Common myeloid progenitor, CD34-positive (primary cell): ENCODE data around the gene ZYX.
A peak's percentile ranks its signal among the peaks of the same experiment; 100 is the strongest.
"Not testable (repeated sequence)": the region's sequence is repeated elsewhere in the genome, so short reads cannot be mapped to it uniquely, and the experiment has no call there.

Experiments used
- CTCF ChIA-PET: fragments of 350-600 bp; sonication (Branson Sonifier 250); formaldehyde crosslinking; loops from one replicate; lab custom pipeline; 2021; ENCODE audit warnings: antibody characterized with exemption; lab: Charles Lee
- POLR2A ChIA-PET: fragments of 350-600 bp; sonication (Branson Sonifier 250); formaldehyde crosslinking; loops from one replicate; lab custom pipeline; 2021; ENCODE audit warnings: antibody characterized with exemption; lab: Charles Lee
- DNase-seq, 3 donors: peaks; one replicate each; pipeline versions ENCODE4 v3.0.0 to v3.0.0-alpha.2; 2013
- H3K27ac ChIP-seq, 2 experiments: 1 replicate in 1 of 2; 2 replicates in 1 of 2; pipeline ENCODE4 v1.7.0; 2013; ENCODE audit warnings: inconsistent platforms in 2 of 2, low read length in 2 of 2, mild to moderate bottlenecking in 2 of 2, low read depth in 1 of 2, moderate library complexity in 1 of 2; ENCODE audit not compliant: severe bottlenecking in 2 of 2, insufficient read depth in 1 of 2, poor library complexity in 1 of 2
- H3K27me3 ChIP-seq, 5 experiments: replicated peaks in 2 of 5; 1 replicate in 3 of 5; 2 replicates in 2 of 5; pipeline versions ENCODE4 v1.6.1 to v1.7.0; 2013; ENCODE audit warnings: low read length in 4 of 5, mild to moderate bottlenecking in 2 of 5, moderate library complexity in 2 of 5, inconsistent platforms in 1 of 5; ENCODE audit not compliant: insufficient read depth in 5 of 5, control insufficient read depth in 4 of 5
- H3K36me3 ChIP-seq, 4 experiments: 1 replicate in 2 of 4; 2 replicates in 2 of 4; pipeline versions ENCODE4 v1.6.1 to v1.7.0; 2013; ENCODE audit warnings: low read length in 3 of 4, control low read depth in 1 of 4, mild to moderate bottlenecking in 1 of 4; ENCODE audit not compliant: control insufficient read depth in 4 of 4, insufficient read depth in 4 of 4
- H3K4me1 ChIP-seq, 4 experiments: 1 replicate in 3 of 4; 2 replicates in 1 of 4; pipeline versions ENCODE4 v1.6.1 to v1.7.1; 2013; ENCODE audit warnings: low read length in 3 of 4, mild to moderate bottlenecking in 3 of 4, control low read depth in 1 of 4, inconsistent platforms in 1 of 4, moderate library complexity in 1 of 4; ENCODE audit not compliant: control insufficient read depth in 4 of 4, insufficient read depth in 4 of 4; ENCODE audit errors: control extremely low read depth in 1 of 4
- H3K4me3 ChIP-seq, 7 experiments: 1 replicate in 4 of 7; 2 replicates in 3 of 7; pipeline versions ENCODE4 v1.5.1 to v1.7.0; 2013; ENCODE audit warnings: mild to moderate bottlenecking in 7 of 7, low read length in 6 of 7, moderate library complexity in 6 of 7, inconsistent platforms in 2 of 7, low read depth in 2 of 7, control low read depth in 1 of 7; ENCODE audit not compliant: insufficient read depth in 4 of 7, control insufficient read depth in 1 of 7; ENCODE audit errors: extremely low read depth in 1 of 7
- H3K9me3 ChIP-seq, 5 experiments: 1 replicate in 4 of 5; 2 replicates in 1 of 5; pipeline versions ENCODE4 v1.6.1 to v1.7.1; 2013; ENCODE audit warnings: low read length in 4 of 5, mild to moderate bottlenecking in 2 of 5, inconsistent platforms in 1 of 5, low read depth in 1 of 5, moderate library complexity in 1 of 5; ENCODE audit not compliant: control insufficient read depth in 4 of 5, insufficient read depth in 2 of 5; ENCODE audit errors: control extremely low read depth in 1 of 5
- WGBS: methylation state at CpG from one replicate; pipeline ENCODE4 v1.1.5; 2013; ENCODE audit not compliant: insufficient coverage; 5-methylcytosine and 5-hydroxymethylcytosine counted together

ZYX gene

GRCh38 chr7:143416565-143417149 lies 35.5 kb downstream of the ZYX start:
- CTCF ChIA-PET: interaction anchor here (0.6 to 5.8 kb wide), 20 partner anchors 9 to 245 kb away, joined by 3 to 39 read pairs (median 4); partner anchors contain the start of gene EPHA1

GRCh38 chr7:143417734-143418383 lies 36.7 kb downstream of the ZYX start:
- no CpG with 5 or more reads among the region's 1 CpG for WGBS
- POLR2A ChIA-PET: no interaction called here
- Histone ChIP-seq H3K9me3 (peaks cover 0 to 4% (median 0%) of the 10 kb centered on the region in 5 experiments), H3K4me3 (no peak overlapping the region), H3K27me3 (no peaks in the 10 kb centered on the region), H3K27ac (no peak overlapping the region), H3K36me3 (peaks cover 0 to 2% (median 0%) of the 10 kb centered on the region in 4 experiments), H3K4me1 (peaks cover 0 to 11% (median 8%) of the 10 kb centered on the region in 4 experiments)
- DNase-seq: no peak
- CTCF ChIA-PET: interaction anchor here (0.8 to 5.8 kb wide), 13 partner anchors 9 to 178 kb away, joined by 3 to 39 read pairs (median 3); partner anchors contain the start of gene EPHA1

More at GRCh38 chr7:143416565-143417149, 35.5 kb downstream of the ZYX start:
- H3K4me1 ChIP-seq: peaks cover 7 to 15% (median 11%) of the 10 kb centered on the region in 4 experiments
- H3K4me3 ChIP-seq: no peak overlapping the region
- H3K27ac ChIP-seq: no peak overlapping the region
- POLR2A ChIA-PET: interaction anchor here (1.3 kb wide), 1 partner anchor 36 kb away, joined by 4 read pairs; no protein-coding TSS in a partner anchor
- DNase-seq: peak; percentile 52 to 71 (median 56)
- no CpG with 5 or more reads among the region's 3 CpGs for WGBS
- H3K27me3 ChIP-seq: no peaks in the 10 kb centered on the region
- peaks cover 0 to 2% (median 0%) of the 10 kb centered on the region in 4 experiments for H3K36me3 ChIP-seq
- H3K9me3 ChIP-seq: peaks cover 0 to 4% (median 0%) of the 10 kb centered on the region in 5 experiments

- 98% methylated on average over 8 of the region's 11 CpGs for WGBS
- Histone ChIP-seq H3K27me3 (no peaks in the 10 kb centered on the region), H3K27ac (no peak overlapping the region), H3K4me1 (peaks cover 0 to 8% (median 4%) of the 10 kb centered on the region in 4 experiments), H3K9me3 (peaks cover 0 to 4% (median 0%) of the 10 kb centered on the region in 5 experiments), H3K4me3 (no peak overlapping the region), H3K36me3 (peaks cover 0 to 2% (median 0%) of the 10 kb centered on the region in 4 experiments)
- ChIA-PET POLR2A (no interaction called here), CTCF (interaction anchor here (0.6 to 5.8 kb wide), 5 partner anchors 8 to 179 kb away, joined by 3 to 39 read pairs (median 4); partner anchors contain the start of gene EPHA1)
- no peak for DNase-seq
Observed at GRCh38 chr7:143418681-143419458, 37.7 kb downstream of the ZYX start.

GRCh38 chr7:143419880-143420279 lies 38.7 kb downstream of the ZYX start:
- Histone ChIP-seq H3K27me3 (no peaks in the 10 kb centered on the region), H3K4me1 (peaks cover 0 to 8% (median 4%) of the 10 kb centered on the region in 4 experiments), H3K4me3 (no peak overlapping the region), H3K9me3 (peaks cover 0 to 4% (median 0%) of the 10 kb centered on the region in 5 experiments), H3K27ac (no peak overlapping the region), H3K36me3 (peaks cover 0 to 2% (median 0%) of the 10 kb centered on the region in 4 experiments)
- ChIA-PET CTCF (no interaction called here), POLR2A (no interaction called here)
- WGBS: 100% methylated on average over 2 of the region's 4 CpGs
- no peak for DNase-seq

GRCh38 chr7:143420624-143421023 lies 39.5 kb downstream of the ZYX start:
- H3K27ac ChIP-seq, H3K4me3 ChIP-seq, DNase-seq, H3K27me3 ChIP-seq, H3K4me1 ChIP-seq, POLR2A ChIA-PET, H3K9me3 ChIP-seq, H3K36me3 ChIP-seq: not testable (repeated sequence)
- CTCF ChIA-PET: interaction anchor here (0.7 kb wide), 1 partner anchor 11 kb away, joined by 3 read pairs; no protein-coding TSS in a partner anchor
- WGBS: 100% methylated on average over 1 of the region's 3 CpGs

- POLR2A ChIA-PET: no interaction called here
- peaks cover 0 to 2% (median 0%) of the 10 kb centered on the region in 4 experiments for H3K36me3 ChIP-seq
- H3K9me3 ChIP-seq: peaks cover 0 to 4% (median 0%) of the 10 kb centered on the region in 5 experiments
- H3K27ac ChIP-seq: no peak overlapping the region
- 76% methylated on average over 3 of the region's 3 CpGs for WGBS
- H3K4me1 ChIP-seq: peaks cover 0 to 10% (median 5%) of the 10 kb centered on the region in 4 experiments
- no peaks in the 10 kb centered on the region for H3K27me3 ChIP-seq
- no peak overlapping the region for H3K4me3 ChIP-seq
- DNase-seq: no peak
- CTCF ChIA-PET: interaction anchor here (1.0 to 2.2 kb wide), 3 partner anchors 11 to 182 kb away, joined by 3 to 5 read pairs (median 5); no protein-coding TSS in a partner anchor
Observed at GRCh38 chr7:143422033-143422432, 40.9 kb downstream of the ZYX start.
